HG02943 (cell line): ENCODE measurements around the gene WNT5B.
"Not testable (repeated sequence)": the region's sequence is repeated elsewhere in the genome, so short reads cannot be mapped to it uniquely, and the experiment has no call there.

ENCODE experiments used
- ATAC-seq: cut with Tn5 transposase; IDR thresholded peaks from one replicate; pipeline ENCODE4 v1.9.1; 2021; ENCODE audit warnings: mild to moderate bottlenecking, low read depth, moderate library complexity; ENCODE audit not compliant: unreplicated experiment

Gene WNT5B

DNA sequence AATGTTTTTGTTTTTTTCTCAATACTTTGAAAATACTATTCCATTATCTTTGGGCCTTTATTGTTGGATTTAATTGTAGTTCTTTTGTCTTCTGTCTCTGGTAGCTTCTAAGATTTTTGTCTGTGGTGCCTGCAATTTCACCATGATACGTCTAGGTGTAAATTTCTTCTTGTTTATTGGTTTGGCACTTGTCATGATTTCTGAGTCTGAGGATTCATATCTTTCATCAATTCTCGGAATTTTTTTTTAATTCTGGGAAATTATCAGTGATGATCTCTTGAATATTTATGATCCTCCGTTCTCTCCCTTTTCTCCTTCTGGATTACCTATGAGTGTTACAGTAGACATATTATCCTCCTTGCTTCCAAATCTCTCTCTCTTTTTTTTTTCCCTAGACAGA, 47.0 kb downstream of the WNT5B start:
- ATAC-seq = no peak

GRCh38 chr12:1680804-1681492, 51.9 kb downstream of the WNT5B start:
- no peak for ATAC-seq

- ATAC-seq = no peak
These were observed 52.4 kb downstream of the WNT5B start for GRCh38 chr12:1681493-1681807.

DNA sequence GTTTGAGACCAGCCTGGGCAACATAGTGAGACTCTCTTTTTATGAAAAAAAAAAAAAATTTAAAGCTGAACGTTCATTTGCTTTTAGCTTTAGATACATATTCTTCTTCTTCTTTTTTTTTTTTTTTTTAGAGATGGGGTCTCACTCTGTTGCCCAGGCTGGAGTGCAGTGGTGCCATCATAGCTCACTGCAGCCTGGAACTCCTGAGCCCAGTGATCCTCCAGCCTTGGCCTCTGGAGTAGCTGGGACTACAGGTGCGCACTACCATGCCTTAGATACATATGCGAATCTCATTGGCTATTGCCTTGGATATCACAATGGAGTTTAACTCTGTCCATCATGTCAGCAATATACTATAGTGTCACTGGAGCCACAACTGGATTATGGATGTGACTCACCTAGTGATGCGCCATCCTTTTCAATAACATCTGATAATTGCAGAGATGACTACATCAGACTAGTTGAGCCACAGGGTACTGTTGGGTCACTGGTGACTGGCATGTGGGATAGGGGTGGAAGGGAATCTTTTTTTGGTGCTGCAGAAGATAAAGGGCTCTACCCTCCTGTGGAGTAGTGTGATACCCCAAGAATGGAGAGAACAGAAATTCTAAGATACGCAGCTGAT, 59.2 kb downstream of the WNT5B start:
- no peak for ATAC-seq

GRCh38 chr12:1690578-1691122, 61.6 kb downstream of the WNT5B start, which contains the start of gene ADIPOR2:
ADIPOR2 (plus strand) TSS chr12:1691070; CDS start chr12:1754344, 63,274 bp downstream.
- peak; percentile 98 for ATAC-seq

DNA sequence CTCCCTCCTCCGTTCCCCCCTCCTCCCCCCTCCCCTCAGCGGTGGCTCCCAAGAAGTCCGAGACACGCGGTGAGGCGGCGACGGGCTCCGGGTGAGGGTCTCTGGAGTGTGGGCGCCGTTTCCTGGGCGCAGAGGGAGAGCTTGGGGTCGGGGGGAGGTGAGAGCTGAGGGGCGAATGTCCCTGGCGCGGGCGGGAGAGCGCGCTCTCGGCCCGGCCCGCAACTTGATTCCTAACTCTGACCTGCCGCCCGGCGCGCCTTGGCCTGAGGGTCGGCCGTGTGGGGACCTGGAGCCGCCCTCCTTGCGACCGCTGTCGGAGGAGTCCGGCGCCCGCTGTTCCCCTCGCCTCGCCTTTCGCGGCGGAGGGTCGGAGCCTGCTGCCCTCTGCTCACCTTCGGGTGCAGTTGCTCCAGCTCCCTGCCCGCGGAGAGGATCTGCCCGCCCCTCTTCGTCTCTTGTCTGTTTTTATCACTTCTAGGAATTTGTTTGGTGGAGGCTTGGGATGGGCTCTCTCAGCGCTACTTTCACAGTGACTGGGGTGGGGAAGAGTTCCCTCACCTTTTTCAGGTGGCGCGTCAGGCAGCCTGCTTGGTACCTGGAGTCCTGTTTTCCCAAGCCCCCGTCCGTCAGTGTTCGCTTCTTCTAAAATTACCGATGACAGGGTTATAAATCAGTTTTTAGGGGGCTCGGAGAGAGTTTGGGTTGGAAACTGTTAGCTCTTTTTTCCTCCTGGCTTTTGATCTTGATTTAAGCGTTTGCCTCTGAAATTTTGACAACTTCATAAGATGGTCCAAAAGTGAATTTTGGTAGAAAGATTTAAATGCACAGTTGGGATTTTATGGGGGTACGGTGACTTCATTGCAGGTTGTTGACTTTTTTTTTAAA, 62.3 kb downstream of the WNT5B start:
- peak; percentile 40 for ATAC-seq

DNA sequence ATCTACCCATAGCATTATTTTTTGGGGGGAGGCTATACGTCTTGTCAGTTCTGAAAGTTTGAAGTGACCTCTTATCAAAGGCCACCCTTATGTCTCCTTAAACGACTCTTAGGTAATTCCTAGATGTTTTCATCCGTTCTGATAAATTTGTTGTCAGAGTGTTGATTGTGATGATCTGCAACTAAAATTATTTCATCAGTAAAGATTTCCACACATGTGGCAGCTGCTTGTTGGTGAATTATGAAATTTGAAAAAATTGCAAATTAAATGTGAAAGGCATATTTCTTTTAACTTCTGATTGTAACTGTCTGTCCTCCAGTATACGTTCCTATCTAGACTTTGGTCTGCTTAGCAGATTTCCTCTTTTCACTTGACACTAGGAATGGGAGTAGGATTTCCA, 63.2 kb downstream of the WNT5B start:
- no peak for ATAC-seq

- ATAC-seq = no peak
These were observed 64.0 kb downstream of the WNT5B start for GRCh38 chr12:1692895-1693610.

DNA sequence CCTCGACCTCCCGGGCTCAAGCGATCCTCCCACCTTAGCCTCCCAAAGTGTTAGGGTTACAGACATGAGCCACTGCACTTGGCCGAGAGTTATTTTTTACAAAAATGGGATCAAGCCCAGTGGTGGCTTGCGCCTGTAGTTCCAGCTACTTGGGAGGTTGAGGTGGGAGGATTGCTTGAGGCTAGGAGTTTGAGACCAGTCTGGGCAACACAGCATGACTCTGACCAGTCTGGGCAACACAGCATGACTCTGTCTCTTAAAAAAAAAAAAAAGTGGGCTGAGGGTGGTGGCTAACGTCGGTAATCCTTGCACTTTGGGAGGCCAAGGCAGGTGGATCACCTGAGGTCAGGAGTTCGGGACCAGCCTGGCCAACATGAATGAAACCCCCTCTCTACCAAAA, 66.1 kb downstream of the WNT5B start:
- ATAC-seq = not testable (repeated sequence)

DNA sequence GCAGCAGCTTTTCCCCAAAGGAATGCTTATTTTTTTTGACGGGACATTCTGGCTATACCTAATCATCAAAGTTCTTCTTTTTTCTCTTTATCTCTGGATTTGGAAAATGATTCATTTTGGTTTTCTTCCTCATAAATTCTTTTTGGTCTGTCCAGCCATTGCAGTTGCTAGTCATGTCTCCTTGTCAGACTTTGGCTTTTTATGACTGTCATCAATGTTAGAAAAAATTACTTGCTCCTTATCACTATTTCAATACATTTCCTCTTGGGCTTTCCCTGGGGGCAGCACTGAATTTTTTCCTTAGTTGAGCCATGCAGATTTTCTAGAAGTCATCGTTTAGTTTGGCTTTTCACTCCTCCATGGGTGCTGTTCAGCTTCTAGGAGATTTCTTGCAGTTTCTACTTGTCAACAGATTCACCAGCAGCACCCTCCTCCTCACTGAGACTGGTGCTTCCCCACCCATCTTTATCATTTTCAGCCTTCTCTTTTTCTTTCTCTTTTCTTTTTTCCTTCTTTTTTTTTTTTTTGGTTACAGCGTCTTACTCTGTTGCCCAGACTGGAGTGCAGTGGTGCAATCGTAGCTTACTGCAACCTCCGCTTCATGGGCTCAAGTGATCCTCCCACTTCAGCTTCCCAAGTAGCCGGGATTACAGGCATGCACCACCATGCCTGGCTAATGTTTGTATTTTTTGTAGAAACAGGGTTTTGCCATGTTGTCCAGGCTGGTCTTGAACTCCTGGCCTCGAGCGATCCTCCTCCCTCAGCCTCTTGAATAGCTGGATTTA, 67.0 kb downstream of the WNT5B start:
- ATAC-seq = no peak

DNA sequence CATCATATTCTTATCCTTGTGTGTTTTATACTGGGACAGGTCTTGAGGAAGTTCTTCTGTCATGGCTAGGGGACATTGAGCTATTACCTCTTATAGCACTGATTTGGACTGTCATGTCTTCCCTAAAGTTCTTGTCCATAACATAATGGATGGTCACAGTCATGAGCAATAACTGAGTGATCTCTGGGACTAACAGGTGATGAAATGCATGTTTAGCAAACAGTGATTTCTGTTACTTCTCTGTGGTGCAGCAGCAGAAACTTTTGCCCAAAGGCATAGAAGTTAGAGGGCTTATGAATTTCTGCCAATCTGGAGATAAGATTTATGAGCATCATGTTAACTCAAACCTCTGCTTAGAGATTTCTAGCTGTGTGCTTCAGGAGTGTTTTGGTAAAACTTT, 67.8 kb downstream of the WNT5B start:
- no peak for ATAC-seq
